Measurements from ENCODE around the gene GPR132.

The GPR132 gene

GRCh38 chr14:105059925-105060565 is 5.2 kb downstream of the GPR132 start:
- no peak for DNase-seq

- DNase-seq = no peak
Measured at GRCh38 chr14:105059035-105059924, 6.0 kb downstream of the GPR132 start.

GRCh38 chr14:105058521-105059034 is 6.7 kb downstream of the GPR132 start:
- DNase-seq = no peak

- DNase-seq = no peak
Measured at GRCh38 chr14:105056303-105056831, 8.9 kb downstream of the GPR132 start.

GRCh38 chr14:105055736-105056302 is 9.4 kb downstream of the GPR132 start:
- DNase-seq = no peak

- DNase-seq = no peak
Measured at GRCh38 chr14:105055334-105055733, 9.9 kb downstream of the GPR132 start.

GRCh38 chr14:105053996-105054395 is 11.2 kb downstream of the GPR132 start:
- no peak for DNase-seq

- no peak for DNase-seq
Measured at GRCh38 chr14:105053421-105053820, 11.8 kb downstream of the GPR132 start.

GRCh38 chr14:105052110-105052458 is 13.1 kb downstream of the GPR132 start:
- DNase-seq = no peak

- no peak for DNase-seq
Measured at GRCh38 chr14:105051182-105052109, 13.8 kb downstream of the GPR132 start.

GRCh38 chr14:105050551-105050897 is 14.7 kb downstream of the GPR132 start:
- peak; percentile 82 for DNase-seq

- DNase-seq = peak; percentile 55
Measured at GRCh38 chr14:105049753-105050550, 15.3 kb downstream of the GPR132 start.

GRCh38 chr14:105047283-105048016 is 17.8 kb downstream of the GPR132 start:
- no peak for DNase-seq

- no peak for DNase-seq
Measured at GRCh38 chr14:105046891-105047282, 18.3 kb downstream of the GPR132 start.

- DNase-seq = peak; percentile 91
Measured at GRCh38 chr14:105045710-105046326, 19.4 kb downstream of the GPR132 start.

GRCh38 chr14:105043641-105044040 is 21.6 kb downstream of the GPR132 start:
- DNase-seq = no peak

GRCh38 chr14:105042813-105043212 is 22.4 kb downstream of the GPR132 start:
- no peak for DNase-seq

- no peak for DNase-seq
Measured at GRCh38 chr14:105041841-105042765, 23.1 kb downstream of the GPR132 start.

Measured in NCI-H345 (cell line).